Cardiac fibroblast (primary cell): Measurements from ENCODE around the gene ANKHD1.

Experiments
- DNase-seq, 2 donors: peaks; one replicate each; pipeline versions ENCODE4 v3.0.0 to v3.0.0-alpha.2; 2010; ENCODE audit warnings: low read depth in 2 of 2
- H3K4me3 ChIP-seq, 2 donors: replicated peaks in 1 of 2; 1 replicate in 1 of 2; 2 replicates in 1 of 2; pipeline ENCODE4 v1.5.1; 2011; ENCODE audit warnings: low read depth in 2 of 2, low read length in 2 of 2, mild to moderate bottlenecking in 2 of 2, moderate library complexity in 1 of 2
- TF ChIP-seq, protein P1 (sequence below): IDR thresholded peaks from one replicate; pipeline ENCODE4 v1.5.1; 2011; ENCODE audit warnings: low read depth, mild to moderate bottlenecking, low read length, inconsistent platforms

ANKHD1 gene

DNA sequence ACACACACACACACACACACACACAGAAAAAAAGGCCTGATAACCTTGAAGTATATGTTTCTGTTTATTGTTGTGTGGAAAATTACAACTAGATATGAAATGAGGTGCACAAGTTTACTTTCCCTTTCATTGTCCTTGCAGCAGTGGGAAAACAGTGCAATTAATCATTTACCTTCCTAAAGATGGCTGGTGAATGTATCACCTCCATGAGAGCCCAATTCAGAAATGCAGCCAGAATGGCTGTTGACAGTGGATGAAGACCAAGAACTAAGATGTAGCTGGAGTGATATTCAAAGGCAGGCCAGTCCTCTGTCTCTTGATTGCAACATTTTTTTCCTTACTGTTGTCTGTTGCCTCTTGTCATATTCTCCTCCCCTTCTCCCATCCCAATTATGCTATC lies 96.3 kb downstream of the ANKHD1 start:
- no peak overlapping the region for H3K4me3 ChIP-seq
- DNase-seq, result no peak
- TF ChIP-seq, protein P1, sequence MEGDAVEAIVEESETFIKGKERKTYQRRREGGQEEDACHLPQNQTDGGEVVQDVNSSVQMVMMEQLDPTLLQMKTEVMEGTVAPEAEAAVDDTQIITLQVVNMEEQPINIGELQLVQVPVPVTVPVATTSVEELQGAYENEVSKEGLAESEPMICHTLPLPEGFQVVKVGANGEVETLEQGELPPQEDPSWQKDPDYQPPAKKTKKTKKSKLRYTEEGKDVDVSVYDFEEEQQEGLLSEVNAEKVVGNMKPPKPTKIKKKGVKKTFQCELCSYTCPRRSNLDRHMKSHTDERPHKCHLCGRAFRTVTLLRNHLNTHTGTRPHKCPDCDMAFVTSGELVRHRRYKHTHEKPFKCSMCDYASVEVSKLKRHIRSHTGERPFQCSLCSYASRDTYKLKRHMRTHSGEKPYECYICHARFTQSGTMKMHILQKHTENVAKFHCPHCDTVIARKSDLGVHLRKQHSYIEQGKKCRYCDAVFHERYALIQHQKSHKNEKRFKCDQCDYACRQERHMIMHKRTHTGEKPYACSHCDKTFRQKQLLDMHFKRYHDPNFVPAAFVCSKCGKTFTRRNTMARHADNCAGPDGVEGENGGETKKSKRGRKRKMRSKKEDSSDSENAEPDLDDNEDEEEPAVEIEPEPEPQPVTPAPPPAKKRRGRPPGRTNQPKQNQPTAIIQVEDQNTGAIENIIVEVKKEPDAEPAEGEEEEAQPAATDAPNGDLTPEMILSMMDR, result no peak

DNA sequence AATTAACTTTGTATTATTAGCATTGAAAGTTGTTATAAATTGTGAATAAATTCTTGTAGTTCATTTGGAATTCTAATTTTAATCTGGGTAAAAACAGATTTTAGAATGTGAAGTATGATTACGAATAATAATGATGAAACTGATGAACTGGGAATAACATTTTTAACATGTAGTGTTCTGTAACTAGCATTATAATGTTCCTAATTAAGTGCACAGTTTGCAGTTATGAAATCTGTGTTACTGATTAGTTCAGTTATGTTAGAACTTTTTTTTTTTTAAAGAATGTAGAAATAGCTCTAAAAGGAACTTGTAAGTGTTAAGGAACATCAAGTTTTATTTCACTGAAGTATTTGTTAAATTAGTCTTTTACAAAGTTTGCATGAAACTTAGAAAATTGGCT lies 97.0 kb downstream of the ANKHD1 start:
- DNase-seq, result no peak
- H3K4me3 ChIP-seq, result no peak overlapping the region

DNA sequence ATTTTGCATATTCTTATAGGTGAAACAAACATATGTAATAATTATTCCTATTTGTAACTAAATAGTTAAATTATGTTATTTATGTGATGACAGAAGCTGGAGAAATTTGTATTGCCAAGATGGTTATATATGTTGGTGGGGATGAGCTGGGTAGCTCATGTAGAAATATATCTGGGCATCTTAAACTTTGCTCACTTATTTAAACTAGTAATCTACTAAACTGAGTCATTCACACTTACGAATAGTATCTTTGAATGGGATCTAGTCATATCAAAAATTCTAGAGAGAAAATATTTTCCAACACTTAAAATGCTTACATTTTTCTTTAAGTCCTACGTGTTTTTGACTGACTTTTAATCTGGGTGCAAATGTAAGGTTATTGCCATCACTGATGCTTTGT lies 101.2 kb downstream of the ANKHD1 start:
- no peak overlapping the region for H3K4me3 ChIP-seq
- no peak for DNase-seq

More for the DNA sequence above, 97.0 kb downstream of the ANKHD1 start:
- TF ChIP-seq, protein P1, result no peak

DNA sequence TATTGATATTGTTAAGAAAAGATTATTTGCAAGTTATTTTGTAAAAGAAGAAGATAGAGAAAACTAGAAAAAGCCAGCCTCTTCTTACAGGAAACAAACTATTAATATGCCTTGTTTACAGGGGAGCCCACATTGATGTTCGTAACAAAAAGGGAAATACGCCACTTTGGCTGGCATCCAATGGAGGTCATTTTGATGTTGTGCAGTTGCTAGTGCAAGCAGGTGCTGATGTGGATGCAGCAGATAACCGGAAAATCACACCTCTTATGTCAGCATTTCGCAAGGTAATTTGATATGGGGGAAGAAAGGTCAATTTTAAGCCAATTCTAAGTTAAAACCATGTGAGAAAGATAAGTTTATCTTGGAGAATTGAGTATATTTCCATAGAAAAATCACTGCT lies 108.3 kb downstream of the ANKHD1 start:
- DNase-seq, result peak in 1 of 2 donors; percentile 2
- no peak overlapping the region for H3K4me3 ChIP-seq
- TF ChIP-seq, protein P1, result no peak

More for the DNA sequence above, 101.2 kb downstream of the ANKHD1 start:
- TF ChIP-seq, protein P1, result no peak

DNA sequence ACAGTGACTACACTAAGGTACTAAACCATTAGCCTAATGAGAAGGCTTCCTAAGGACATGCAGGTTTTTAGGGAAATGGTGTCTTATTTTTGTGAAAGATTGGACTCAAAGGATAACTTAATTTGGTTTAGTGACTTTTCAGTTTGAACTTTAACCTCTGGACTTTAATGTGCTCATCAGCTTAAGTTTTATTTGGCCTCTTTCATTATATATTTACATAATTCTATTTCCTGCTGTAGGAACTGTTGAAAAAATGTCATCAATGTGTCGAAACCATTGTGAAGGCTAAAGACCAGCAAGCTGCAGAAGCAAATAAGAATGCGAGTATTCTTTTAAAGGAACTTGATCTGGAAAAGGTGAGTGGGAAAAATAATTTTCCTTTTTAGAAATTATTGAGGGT lies 111.5 kb downstream of the ANKHD1 start:
- no peak overlapping the region for H3K4me3 ChIP-seq
- TF ChIP-seq, protein P1, result no peak
- no peak for DNase-seq

DNA sequence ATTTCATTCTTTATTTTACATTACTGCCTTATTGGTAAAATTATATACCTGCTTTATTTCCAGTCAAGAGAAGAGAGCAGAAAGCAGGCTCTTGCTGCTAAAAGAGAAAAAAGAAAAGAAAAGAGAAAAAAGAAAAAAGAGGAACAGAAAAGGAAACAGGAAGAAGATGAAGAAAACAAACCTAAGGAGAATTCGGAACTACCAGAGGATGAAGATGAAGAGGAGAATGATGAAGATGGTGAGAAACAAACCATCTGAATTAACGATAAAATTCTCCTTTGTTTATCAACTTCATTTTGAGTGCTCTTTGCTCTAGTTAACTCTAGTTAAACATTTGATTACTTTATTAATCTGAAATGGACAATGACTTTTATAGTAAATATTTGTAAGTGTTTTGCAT lies 122.4 kb downstream of the ANKHD1 start:
- TF ChIP-seq, protein P1, result no peak
- DNase-seq, result no peak
- H3K4me3 ChIP-seq, result no peak overlapping the region

DNA sequence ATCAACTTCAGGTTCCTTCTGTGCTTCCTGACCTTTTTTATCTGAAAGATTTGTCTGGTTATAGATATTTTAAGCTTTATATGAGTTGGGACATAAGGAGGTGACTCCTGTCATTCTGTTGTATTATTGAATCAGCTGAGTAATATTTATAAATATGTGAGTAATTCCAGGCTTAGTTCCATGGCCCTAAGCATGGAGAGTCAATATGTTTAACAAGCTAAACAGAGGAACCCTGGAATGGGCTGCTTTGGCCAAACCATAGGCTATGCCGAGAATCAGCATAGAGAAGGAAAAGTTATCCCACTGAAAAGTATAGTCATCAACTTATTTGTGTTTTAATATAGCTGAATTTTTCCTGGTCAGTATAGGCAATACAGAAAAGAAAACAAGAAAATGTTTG lies 138.6 kb downstream of the ANKHD1 start:
- TF ChIP-seq, protein P1, result no peak
- DNase-seq, result no peak

More for the DNA sequence above, 138.6 kb downstream of the ANKHD1 start:
- no peak overlapping the region for H3K4me3 ChIP-seq
